GM18951 (cell line): ENCODE results near the gene PRRT1.
"Not testable (repeated sequence)": the region's sequence is repeated elsewhere in the genome, so short reads cannot be mapped to it uniquely, and the experiment has no call there.

Experiments used
- POLR2A ChIP-seq: IDR thresholded peaks from 4 replicates; pipeline ENCODE4 v1.6.1; 2011; ENCODE audit warnings: mild to moderate bottlenecking; ENCODE audit not compliant: insufficient read length, insufficient read depth; ENCODE audit errors: extremely low read depth
- in situ Hi-C: fragments of 300-500 bp; cut with MboI; formaldehyde crosslinking; loops from one replicate; pipeline ENCODE4 v1.12.0; 2022; ENCODE audit warnings: low sequenced_read_pairs, mixed read lengths, inconsistent platforms; ENCODE audit not compliant: unreplicated experiment

Gene PRRT1

DNA sequence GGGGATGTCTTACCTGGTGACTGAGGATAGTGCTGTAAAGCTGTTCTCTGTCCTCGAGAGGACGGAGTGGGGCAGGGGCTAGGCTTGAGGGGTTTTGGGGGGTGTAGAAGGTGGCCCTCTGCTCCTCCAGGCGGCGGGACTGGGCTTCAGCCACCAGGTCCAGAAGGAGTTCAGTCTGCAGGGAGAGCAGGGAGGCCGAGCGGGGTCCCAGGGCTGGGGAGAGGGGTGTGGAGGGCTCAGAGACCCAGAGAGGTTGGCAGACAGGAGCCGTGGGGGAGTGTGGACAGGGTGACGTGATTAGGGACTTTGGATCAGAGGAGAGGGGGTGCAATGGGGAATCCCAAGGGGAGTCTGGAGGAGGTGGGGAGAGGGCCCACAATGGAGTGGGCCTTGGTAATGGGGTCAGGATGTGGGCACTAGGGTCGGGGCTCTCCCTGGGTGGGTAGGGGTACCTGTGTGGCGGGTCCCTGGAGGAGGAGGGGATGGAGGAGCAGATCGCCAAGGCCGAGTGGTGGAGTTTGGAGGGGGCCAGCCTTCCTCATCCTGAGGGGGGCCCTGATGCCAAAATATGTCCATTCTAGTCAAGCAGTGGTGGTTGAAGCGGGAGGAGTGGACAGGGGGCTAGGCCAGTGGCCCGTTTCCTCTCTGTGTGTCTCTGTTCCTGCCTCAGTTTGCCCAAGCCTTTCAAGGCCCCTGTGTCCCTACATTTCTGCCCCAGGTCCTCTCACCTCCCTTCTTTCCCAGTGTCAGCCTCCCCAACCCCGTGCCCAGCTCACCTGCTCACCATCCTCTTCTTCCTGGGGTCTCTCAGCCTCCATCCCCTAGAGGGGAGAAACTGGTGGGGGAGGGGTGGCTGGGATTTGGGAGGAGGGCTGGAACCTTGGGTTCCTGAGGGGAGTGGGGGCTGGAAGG is 40.2 kb upstream of the PRRT1 start:
- no peak for TF ChIP-seq POLR2A
- in situ Hi-C loops: no loop called here

DNA sequence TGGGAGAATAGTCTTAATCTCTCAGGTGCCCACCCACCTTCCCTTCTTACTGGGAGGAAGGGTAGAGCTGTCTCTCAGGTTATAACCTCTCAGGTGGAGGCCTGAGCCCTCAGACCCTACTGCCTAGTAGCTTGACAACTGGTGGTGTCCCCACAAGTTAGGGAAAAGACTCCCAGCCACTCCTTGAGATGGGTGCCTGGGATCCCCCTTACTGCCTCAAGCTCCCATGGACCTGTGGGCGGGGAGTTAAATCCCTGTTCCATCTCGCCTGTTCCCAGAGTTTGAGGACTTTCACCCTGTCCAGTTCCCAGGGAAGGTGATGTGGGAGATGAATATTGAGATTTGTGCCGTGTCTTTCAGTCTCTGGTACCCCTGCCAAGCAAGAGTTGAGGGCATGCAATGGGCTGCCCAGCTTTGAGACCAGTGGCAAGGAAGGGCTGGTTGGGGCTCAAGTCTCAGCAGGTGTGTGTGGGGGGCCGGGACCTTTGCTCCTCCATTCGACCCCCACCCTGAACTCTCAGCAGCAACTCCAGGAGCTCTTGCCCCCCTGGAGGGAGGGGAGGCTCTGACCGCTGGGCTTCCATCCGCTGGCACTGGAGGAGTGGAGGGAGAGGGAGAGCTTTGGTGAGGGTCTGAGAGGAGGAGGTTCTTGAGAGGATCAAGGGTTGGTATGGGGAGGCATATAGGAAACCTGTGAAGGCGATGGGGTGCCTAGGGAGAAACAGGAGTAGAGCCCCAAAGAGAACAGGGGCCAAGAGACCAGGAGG is 39.4 kb upstream of the PRRT1 start:
- in situ Hi-C loops: no loop called here

DNA sequence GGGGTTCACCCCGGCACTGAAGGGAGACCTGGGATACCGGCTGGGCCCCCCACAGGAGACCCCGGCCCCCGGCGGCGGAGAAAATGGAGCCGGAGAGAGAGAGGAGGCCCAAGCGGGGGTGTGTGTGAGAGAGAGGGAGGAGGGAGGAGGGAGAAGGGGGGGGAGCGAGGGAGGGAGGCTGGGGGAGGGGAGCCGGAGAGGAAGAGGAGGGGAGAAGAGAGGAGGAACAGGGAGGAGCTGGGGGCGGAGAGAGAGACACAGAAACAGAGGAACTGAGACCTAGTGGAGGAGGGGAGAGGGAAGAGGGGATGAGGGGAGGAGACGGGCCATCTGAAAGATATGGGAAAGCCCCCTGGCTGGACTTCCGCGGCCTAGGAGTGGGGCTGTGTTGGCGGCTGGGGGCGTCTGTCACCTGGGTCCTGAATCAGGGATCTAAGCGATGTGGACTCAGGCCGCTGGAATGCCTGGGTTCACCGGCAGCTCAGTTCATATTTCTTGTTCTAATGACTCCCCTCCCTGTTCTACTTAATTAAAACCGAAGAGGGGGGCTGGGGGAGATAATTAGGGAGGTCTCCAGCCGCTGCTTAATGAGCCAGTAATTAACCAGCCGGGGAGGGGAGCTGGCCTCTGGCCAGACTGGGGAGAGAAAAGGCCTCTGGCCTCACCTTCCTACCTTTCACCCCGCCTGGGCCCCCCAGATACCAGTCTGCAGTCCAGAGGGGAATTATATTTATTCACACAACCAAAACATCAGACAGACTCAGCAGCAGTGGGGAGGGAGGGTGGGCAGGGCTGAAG is 38.5 kb upstream of the PRRT1 start, which contains the start of gene PBX2:
Gene PBX2 (minus strand): TSS at position 149 of the 798 bp plus-strand sequence. CDS start 287 bp downstream, outside the sequence.
- TF ChIP-seq POLR2A: peak; percentile 65
- in situ Hi-C loops: no loop called here

More for the DNA sequence above, 39.4 kb upstream of the PRRT1 start:
- peak; percentile 38 for TF ChIP-seq POLR2A

DNA sequence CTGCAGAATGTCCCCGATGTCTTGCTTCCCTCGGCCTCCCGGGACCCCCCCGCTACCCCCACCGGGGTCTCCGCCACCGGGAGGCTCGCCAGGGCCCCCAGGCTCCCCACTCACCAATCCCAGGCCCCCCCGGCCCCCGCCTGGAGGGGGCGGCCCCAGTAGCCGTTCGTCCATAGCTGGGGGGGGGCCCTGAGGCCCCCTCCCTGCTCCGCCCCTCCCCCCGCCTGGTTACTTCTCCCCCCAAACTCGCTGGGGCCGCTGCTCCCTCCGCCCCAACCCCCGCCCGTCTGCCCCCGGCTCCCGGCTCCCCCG is 38.0 kb upstream of the PRRT1 start:
- in situ Hi-C loops: no loop called here
- TF ChIP-seq POLR2A: no peak

DNA sequence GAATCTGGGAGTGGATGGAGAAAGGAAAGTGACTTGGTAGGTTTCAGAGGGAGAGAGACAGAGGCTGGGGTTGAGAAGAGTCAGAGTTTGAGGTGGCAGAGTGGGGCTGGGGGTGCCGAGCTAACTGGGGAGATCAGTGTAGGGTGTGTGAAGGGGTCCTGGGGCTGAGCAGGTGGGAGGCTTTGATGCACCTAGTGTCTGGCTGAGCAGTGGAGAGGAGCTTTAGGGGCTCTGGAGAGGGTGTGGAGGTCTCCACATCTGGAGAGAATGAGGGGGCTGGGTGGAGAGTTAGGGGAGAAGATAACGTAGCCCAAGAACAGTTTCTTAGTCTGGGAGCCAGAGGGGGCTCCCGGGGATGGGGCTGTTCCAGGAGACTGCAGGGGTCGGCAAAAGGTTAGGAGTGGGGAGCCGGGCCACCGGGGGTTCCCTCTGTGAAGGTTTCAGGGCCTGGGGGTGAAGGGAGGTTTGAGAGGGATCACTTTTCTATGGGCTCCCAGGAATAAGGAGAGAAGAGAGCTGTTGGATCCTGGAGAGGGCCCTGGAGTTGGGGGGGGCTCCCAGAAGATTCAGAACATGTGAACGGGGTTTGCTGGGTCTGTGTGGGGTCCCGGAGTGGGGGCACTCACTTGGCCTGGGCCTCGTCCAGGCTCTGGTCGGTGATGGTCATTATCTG is 37.5 kb upstream of the PRRT1 start:
- peak; percentile 20 for TF ChIP-seq POLR2A
- in situ Hi-C loops: no loop called here

DNA sequence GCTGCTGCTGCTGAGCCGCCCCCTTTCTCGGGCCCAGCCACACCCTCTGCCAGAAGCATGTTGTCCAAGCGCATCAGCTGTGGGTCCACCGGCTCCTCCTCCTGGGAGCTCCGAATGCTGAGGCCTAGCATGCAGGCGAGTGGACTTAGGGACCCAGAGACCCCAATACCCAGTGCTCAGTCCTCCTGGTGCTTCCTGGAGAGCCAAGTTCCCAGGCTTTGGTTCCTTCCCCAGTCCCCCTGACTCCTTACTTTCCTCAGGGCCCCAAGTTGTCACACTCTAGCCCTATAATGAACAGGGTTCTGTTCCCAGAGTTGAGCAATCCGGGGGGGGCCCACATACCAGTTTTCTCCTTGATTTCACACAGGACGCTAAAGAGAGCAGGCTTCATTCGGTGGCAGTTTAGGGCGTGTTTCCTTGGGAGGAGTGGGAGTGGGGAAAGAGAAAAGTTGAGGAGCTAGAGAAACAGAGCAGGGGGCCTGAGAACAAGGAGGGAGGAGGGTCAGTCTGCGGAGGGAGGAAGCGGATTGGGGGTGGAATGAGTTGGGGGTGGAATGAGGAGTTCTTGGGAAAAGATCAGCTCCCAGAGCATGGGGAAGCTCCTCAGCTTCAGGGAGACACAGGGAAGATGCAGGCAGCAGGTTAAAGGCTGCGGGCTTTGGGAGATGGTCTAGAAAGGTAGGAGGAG is 36.8 kb upstream of the PRRT1 start:
- in situ Hi-C loops: no loop called here

DNA sequence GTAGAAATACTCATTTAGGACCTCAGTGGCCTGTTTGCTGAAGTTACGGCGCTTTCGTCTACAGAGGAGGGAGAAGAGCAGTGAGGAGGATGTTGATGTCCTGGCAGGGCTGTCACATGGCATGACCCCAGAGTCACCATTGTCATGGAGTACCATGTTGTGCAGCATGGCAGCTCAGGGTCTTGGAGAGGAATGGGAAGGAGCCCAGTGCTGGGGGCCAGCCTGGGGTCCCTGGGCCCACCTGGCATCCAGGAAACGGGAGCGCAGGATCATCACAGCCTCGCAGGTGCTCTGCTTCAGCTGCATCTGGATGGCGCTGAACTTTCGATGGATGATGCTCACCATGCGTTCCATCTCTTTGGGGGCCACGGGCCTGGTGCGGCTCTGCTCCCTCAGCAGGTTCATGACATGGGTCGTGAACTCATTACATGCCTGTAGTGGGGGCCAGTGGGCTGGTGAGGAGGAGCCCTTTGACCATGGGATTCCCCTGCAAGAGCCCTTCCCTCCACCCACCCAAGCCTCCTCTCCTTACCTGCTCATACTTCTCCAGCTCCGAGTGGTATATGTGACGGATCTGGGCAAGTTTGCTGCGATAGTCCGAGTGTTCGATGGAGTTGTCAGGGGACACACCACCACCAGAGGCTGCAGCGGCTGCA is 36.1 kb upstream of the PRRT1 start:
- TF ChIP-seq POLR2A: peak; percentile 26
- in situ Hi-C loops: not testable (repeated sequence)

More for the DNA sequence above, 36.8 kb upstream of the PRRT1 start:
- TF ChIP-seq POLR2A: no peak

DNA sequence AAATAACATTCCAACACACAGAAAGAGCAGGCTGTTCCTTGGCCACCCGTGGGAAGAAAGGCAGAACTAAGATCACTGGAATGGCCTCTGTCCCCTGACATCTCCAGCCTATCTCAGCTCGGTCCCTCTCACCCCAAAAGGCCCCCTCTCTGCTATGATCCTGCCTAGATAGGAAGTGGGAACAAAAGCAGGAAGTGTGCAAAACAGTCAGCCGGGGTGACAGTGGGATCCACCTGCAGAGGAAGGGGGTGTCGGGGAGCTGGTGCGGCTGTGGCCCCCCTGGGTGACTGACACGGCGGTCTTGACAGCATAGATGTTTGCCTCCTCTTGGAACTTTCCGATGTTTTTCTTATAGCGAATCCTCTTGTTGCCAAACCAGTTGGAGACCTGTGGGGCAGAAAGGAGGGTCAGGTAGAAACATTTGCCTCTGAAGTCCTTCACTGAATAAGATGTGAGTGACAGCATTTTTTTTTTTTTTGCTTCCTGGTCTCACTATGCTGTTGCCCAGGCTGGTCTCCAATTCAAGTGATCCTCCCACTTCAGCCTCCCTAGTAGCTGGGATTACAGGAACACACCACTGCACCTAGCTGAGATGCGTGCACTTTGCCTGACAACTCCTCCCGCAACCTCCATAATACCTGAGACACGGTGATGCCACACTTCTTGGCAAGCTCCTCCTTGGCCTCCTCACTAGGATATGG is 35.4 kb upstream of the PRRT1 start:
- in situ Hi-C loops: no loop called here
- no peak for TF ChIP-seq POLR2A

DNA sequence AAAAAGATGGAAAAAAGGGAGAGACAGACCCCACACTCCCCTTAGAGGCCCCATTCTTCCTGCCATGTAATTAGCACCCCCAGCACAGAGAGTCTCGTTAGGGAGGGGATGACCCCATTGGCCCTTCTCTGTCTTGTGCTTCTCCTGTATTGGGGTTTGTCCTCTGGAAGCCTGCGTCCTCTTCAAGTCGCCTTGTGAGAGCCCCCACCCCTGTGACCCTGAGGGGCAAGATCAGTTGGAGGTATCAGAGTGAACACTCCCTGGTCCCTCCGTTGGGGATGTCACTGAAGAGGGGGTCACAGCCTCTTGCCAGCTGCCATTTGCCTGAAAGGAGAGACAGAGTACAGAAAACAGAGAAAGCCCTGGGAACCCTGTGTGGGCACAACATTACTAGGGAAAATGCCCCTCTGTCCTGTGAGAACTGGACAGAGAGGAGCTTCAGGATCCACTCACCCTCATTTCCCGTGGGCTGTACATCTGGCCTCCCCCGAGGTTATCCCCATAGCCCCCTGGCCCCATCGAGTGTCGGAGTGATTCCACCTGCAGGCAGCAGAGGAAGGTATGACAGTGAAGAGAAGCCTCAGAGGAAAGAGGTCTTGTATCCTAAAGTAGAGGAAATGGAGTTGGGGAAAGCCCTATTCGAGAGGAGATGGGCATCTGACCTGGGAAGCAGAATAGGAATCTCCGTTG is 34.6 kb upstream of the PRRT1 start:
- in situ Hi-C loops: not testable (repeated sequence)

DNA sequence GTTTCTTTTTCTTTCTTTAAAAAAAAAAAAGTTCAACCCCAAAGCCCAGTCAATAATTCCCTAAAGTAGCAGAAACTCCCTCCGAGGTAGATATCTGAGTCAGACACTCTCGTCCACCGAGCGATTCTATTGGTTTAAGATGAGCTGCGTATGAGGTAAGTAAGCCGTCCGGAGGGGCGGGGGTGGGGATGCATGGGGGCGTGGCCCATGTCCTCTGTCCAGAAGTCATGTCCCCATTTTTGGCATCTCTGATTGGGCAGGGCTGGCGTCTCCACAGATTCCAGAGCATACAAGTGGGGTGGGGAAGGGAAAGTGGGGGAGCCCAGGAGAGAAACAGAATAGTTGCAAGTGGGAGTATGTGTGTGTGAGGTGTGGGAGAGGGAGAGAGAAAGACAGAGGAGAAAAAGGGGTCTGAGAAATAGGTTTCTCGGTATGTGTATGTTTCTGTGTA is 34.0 kb upstream of the PRRT1 start:
- in situ Hi-C loops: not testable (repeated sequence)
